Neural crest cell (in vitro differentiated cells): Measurements from ENCODE around the gene FAM135A. TPM values are rescaled to one million over a fixed set of nuclear protein-coding genes. Genes with fewer than 3 reads are reported as not detected.
"Not testable (repeated sequence)": the region's sequence is repeated elsewhere in the genome, so short reads cannot be mapped to it uniquely, and the experiment has no call there.

ENCODE experiments used
- DNase-seq: peaks from one replicate; pipeline ENCODE4 v3.0.0; 2021; ENCODE audit warnings: low read depth, mixed read lengths, low spot score
- H3K27ac Mint-ChIP-seq: one replicate; pipeline ENCODE4 v1.8.0; 2021; ENCODE audit warnings: mild to moderate bottlenecking, mixed read lengths; ENCODE audit not compliant: unreplicated experiment
- H3K27me3 Mint-ChIP-seq: 2 replicates; pipeline ENCODE4 v1.8.0; 2021; ENCODE audit warnings: low read depth, mild to moderate bottlenecking, mixed read lengths
- H3K36me3 Mint-ChIP-seq: 2 replicates; pipeline ENCODE4 v1.8.0; 2021; ENCODE audit warnings: low read depth, mild to moderate bottlenecking, mixed read lengths
- H3K4me1 Mint-ChIP-seq: 2 replicates; pipeline ENCODE4 v1.8.0; 2021; ENCODE audit warnings: mixed read lengths
- H3K4me3 Mint-ChIP-seq: one replicate; pipeline ENCODE4 v1.8.0; 2021; ENCODE audit warnings: mild to moderate bottlenecking, mixed read lengths
- H3K9me3 Mint-ChIP-seq: 2 replicates; pipeline ENCODE4 v1.8.0; 2021; ENCODE audit warnings: mixed read lengths
- CTCF ChIP-seq: fragments of 200-600 bp; sonication (generic); conservative IDR thresholded peaks from 2 replicates; pipeline ENCODE4 v1.5.0; 2021; ENCODE audit warnings: antibody characterized with exemption, mild to moderate bottlenecking
- total RNA-seq: library from RNA; stranded (reverse); gene quantifications from 2 replicates; pipeline ENCODE4 v1.2.1, GENCODE V29; 2021

FAM135A gene
- total RNA-seq, 1 donor from 2014 or later: 30.9 TPM

- no peaks in the 10 kb centered on the region for H3K27me3 Mint-ChIP-seq
- H3K36me3 Mint-ChIP-seq: no peaks in the 10 kb centered on the region
- H3K4me3 Mint-ChIP-seq: no peak overlapping the region
- H3K27ac Mint-ChIP-seq: no peak overlapping the region
- no peak for DNase-seq
- H3K4me1 Mint-ChIP-seq: no peaks in the 10 kb centered on the region
- H3K9me3 Mint-ChIP-seq: no peaks in the 10 kb centered on the region
- TF ChIP-seq CTCF: no peak
Observed at GRCh38 chr6:70557998-70558397, 144.7 kb downstream of the FAM135A start.

DNA sequence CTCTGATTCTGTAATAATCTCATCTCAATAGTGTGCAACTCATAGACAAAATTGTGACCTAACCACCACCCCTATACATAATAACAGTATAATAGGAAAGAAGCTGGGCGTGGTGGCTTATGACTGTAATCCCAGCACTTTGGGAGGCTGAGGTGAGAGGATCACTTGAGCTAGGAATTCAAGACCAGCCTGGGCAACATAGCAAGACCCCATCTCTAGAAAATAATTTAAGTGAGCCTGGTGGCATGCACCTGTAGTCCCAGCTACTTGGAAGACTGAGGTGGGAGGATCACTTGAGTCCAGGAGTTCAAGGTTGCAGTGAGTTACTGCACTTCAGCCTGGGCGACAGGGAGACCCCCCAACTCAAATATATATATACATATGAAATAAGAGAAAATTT lies 149.1 kb downstream of the FAM135A start:
- not testable (repeated sequence) for DNase-seq, H3K9me3 Mint-ChIP-seq, H3K27me3 Mint-ChIP-seq, H3K4me1 Mint-ChIP-seq, H3K4me3 Mint-ChIP-seq, H3K36me3 Mint-ChIP-seq, H3K27ac Mint-ChIP-seq

DNA sequence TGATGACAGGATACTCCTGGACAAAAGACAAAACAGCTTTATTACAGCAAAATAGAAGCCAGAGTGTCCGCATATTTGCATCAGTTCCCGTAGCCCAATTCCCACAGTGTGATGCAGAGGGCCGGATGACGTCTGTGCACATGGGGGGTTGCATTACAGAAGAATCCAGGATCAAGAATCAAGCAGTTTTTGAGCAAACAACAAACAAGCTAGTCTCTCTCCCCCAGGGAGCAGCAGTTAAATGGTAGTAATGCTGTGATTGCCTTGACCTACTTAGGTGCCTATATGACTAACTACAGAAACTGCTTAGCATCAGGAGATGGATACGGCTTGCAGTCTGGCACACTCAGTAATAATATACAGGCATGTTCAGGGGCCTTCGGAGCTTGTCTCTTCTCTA lies 150.2 kb downstream of the FAM135A start:
- peaks cover 7% of the 10 kb centered on the region for H3K36me3 Mint-ChIP-seq
- peak overlapping the region; percentile 52 for H3K4me3 Mint-ChIP-seq
- peaks cover 12% of the 10 kb centered on the region for H3K4me1 Mint-ChIP-seq
- H3K27me3 Mint-ChIP-seq: no peaks in the 10 kb centered on the region
- DNase-seq: no peak
- no peak overlapping the region for H3K27ac Mint-ChIP-seq
- no peaks in the 10 kb centered on the region for H3K9me3 Mint-ChIP-seq
- no peak for TF ChIP-seq CTCF

DNA sequence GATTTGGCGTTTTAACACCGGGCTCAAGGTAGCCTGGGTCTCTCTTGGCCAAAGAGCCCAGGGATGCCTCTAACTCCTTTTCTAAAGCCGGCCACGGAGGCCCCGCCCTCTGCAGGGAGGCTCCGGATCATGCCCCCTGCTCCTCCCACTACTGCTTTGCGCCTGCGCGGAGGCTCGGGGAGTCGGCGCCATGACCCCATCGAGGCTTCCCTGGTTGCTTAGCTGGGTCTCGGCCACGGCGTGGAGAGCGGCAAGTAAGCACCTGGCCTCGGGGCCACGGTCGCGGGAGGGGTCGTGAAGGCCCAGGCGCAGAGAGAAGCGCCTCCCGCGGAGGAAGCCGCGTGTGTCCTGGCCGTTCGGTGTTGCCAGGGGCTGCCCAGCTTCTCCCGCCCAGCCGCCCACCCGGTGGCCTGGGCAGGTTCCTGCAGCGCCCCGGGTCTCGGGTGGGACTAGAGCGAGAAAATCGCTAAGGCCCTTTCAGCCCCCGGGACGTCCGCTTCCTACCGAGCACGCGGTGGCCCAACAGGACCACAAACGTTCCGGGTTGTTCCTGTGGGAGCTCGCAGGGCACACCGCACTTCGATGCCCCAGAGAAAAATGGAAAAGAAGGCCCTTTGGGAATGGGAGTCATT lies 153.6 kb downstream of the FAM135A start, which contains the start of gene SDHAF4:
Gene SDHAF4, plus strand, starts transcription at position 180 of the 632 bp plus-strand sequence. Its CDS starts 11 bp downstream, at position 191.
- peak; percentile 89 for DNase-seq
- Mint-ChIP-seq H3K36me3 (peaks cover 21% of the 10 kb centered on the region), H3K4me3 (peak within 1 kb of the TSS; percentile 91), H3K9me3 (peaks cover 3% of the 10 kb centered on the region), H3K27me3 (no peaks in the 10 kb centered on the region), H3K27ac (peak within 1 kb of the TSS; percentile 53), H3K4me1 (peaks cover 15% of the 10 kb centered on the region)
- TF ChIP-seq CTCF: peak; percentile 47

DNA sequence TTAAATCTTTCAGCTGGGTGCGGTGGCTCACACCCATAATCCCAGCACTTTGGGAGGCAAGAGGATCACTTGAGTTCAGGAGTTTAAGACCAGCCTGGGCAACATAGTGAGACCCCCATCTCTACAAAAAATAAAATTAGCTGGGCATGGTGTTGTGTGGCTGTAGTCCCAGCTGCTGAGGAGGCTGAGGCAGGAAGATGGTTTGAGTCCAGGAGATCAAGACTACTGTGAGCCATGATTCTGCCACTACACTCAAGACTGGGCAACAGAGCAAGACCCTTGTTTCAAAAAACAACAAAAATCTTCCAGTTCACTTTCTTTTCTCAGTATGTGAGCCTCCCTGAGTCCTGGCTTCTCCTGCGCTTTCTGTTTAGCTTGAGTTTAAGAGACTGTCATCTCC lies 161.3 kb downstream of the FAM135A start:
- Mint-ChIP-seq H3K4me1 (peaks cover 2% of the 10 kb centered on the region), H3K27me3 (no peaks in the 10 kb centered on the region), H3K9me3 (peaks cover 3% of the 10 kb centered on the region), H3K36me3 (peaks cover 18% of the 10 kb centered on the region), H3K27ac (no peak overlapping the region), H3K4me3 (peak overlapping the region; percentile 34)
- TF ChIP-seq CTCF: no peak
- DNase-seq: no peak

DNA sequence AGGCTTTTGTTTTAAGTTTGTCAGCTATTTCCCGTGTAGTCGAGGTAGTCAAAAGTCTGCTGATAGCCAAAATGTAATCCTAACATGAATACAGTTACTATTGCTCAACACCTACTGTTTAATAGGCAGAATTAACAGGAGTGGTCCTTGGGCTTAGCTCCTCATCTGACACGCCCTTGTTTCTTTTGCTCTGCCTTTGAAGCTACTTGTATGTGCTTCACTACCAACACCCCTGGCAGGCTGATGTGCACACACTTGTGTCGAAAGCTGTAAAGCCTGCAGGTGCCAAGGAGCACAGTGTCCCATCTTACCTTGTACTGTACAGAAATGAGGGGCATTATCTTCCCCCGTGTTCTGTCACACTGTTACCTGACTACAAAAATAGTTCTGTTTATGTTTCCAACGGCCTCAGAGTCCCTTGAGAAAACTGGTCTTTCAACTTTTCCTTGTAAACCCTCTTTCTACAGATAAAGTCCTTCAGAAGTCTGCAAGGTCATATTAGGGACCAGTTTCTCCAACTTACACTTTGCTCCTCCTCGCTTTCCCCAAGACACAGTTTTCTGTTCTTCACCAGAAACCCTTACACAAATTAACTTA lies 162.7 kb downstream of the FAM135A start:
- DNase-seq: no peak
- peaks cover 14% of the 10 kb centered on the region for H3K36me3 Mint-ChIP-seq
- H3K27me3 Mint-ChIP-seq: no peaks in the 10 kb centered on the region

More for the DNA sequence above, 162.7 kb downstream of the FAM135A start:
- no peaks in the 10 kb centered on the region for H3K4me1 Mint-ChIP-seq
- TF ChIP-seq CTCF: no peak
- no peak overlapping the region for H3K27ac Mint-ChIP-seq
- no peaks in the 10 kb centered on the region for H3K9me3 Mint-ChIP-seq
- H3K4me3 Mint-ChIP-seq: no peak overlapping the region
